ENCODE results near the gene BABAM2. TPM values are rescaled to one million over a fixed set of nuclear protein-coding genes. Genes with fewer than 3 reads are reported as not detected.

BABAM2 gene
- total RNA-seq, 1 donor from 2014 or later: 28.5 TPM

DNA sequence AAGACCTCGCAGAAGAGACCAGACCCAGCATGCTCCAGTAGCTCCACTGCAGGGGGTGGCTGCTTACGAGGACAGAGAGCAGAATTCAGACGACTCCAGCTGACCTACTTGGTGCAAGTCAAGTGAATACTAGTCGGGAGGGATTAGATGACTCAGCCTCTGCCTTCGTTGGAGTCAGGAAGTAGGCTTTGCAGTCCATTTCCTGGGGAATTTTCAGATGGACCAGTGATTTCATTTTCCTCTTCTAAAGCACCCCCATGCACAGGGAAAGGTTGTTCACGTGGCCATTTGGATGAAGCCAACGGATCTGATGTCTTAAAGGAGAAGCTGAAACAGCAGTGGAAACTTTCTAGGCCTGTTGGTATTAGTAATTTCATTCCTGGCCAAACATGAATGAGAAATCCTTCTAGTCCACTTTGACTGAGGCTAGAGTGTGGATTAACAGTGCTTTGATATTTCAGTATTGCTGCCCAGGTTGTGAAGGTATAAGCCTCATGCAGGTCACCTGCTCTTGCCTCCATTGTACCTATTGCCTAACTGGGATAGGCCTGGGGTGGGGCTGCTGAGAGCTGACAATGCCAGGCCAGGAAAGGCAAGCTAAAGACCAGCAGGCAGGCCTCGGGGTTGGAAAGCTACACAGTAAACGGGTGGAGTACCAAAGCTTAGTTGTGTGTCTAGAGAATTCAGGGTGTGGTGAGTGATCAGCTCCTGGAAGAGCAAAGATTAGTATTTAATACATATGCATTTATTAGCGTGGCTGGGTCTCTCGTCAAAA, 384.6 kb downstream of the BABAM2 start:
- Histone ChIP-seq H2AFZ (ENCODE audit: low read depth, low read length) (no peak overlapping the region), H4K20me1 (ENCODE audit: insufficient read depth, low read length) (no peaks in the 10 kb centered on the region), H3K79me2 (ENCODE audit: insufficient read depth, low read length) (no peaks in the 10 kb centered on the region), H3K9ac (ENCODE audit: low read length) (peak overlapping the region; percentile 70), H3K36me3 (ENCODE audit: insufficient read depth, low read length) (no peaks in the 10 kb centered on the region), H3K27me3 (ENCODE audit: insufficient read depth, low read length) (no peaks in the 10 kb centered on the region), H3K9me3 (ENCODE audit: insufficient read depth, low read depth, low read length) (no peaks in the 10 kb centered on the region), H3K4me2 (ENCODE audit: low read length) (peak overlapping the region; percentile 43), H3K27ac (ENCODE audit: low read depth, low read length) (peak overlapping the region; percentile 97), H3K4me1 (ENCODE audit: insufficient read depth, low read length) (peaks cover 42% of the 10 kb centered on the region), H3K4me3 (ENCODE audit: insufficient read depth, low read depth, low read length) (no peak overlapping the region)
- no peak for TF ChIP-seq CTCF (IDR thresholded peaks at IDR 0.05; ENCODE audit: insufficient read depth, low read depth, low read length)
- H3K36me3 Mint-ChIP-seq (ENCODE audit: low read depth, unreplicated experiment): peaks cover 7% of the 10 kb centered on the region
- peak overlapping the region; percentile 46 for H3K4me3 Mint-ChIP-seq (ENCODE audit: unreplicated experiment)
- H3K27me3 Mint-ChIP-seq (ENCODE audit: low read depth, unreplicated experiment): no peaks in the 10 kb centered on the region
- FAIRE-seq (peak; percentile 78), DNase-seq (ENCODE audit: low read depth) (peak; percentile 96)
- H3K4me1 Mint-ChIP-seq (ENCODE audit: low read depth, unreplicated experiment): peaks cover 62% of the 10 kb centered on the region
- peak overlapping the region; percentile 94 for H3K27ac Mint-ChIP-seq (ENCODE audit: unreplicated experiment)
- H3K9me3 Mint-ChIP-seq (ENCODE audit: unreplicated experiment): peaks cover 1% of the 10 kb centered on the region

DNA sequence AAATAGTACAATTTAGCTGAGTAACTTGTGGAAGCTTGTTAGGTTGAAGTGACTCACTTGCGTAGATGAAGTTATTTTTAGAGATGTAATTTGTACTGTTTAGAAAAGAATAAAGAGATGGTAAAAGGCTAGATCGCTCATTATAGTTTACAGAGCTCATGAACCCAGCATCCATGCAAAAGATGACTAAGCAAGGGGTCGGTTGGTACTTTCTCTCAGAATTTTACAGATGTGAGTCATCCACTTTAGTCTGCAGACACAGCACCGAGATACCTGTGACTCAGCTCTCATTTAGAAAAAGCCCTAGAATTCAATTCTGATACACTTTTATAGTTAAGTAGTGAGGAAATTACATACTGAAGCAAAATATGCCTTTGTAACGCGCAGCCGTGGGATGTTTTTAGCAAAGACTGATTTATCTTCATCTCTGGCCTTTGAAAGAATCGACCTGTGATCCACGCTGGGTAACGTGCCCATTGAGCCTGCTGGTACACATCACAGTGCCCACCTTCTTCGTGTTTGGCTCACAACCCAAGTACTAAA, 385.6 kb downstream of the BABAM2 start:
- H3K27me3 ChIP-seq (ENCODE audit: insufficient read depth, low read length): no peaks in the 10 kb centered on the region
- no peaks in the 10 kb centered on the region for H3K36me3 ChIP-seq (ENCODE audit: insufficient read depth, low read length)
- peak; percentile 99 for DNase-seq (ENCODE audit: low read depth)
- no peaks in the 10 kb centered on the region for H3K79me2 ChIP-seq (ENCODE audit: insufficient read depth, low read length)
- no peaks in the 10 kb centered on the region for H4K20me1 ChIP-seq (ENCODE audit: insufficient read depth, low read length)
- Mint-ChIP-seq H3K36me3 (ENCODE audit: low read depth, unreplicated experiment) (peaks cover 7% of the 10 kb centered on the region), H3K27me3 (ENCODE audit: low read depth, unreplicated experiment) (no peaks in the 10 kb centered on the region), H3K9me3 (ENCODE audit: unreplicated experiment) (peaks cover 1% of the 10 kb centered on the region), H3K4me1 (ENCODE audit: low read depth, unreplicated experiment) (peaks cover 57% of the 10 kb centered on the region), H3K4me3 (ENCODE audit: unreplicated experiment) (peak overlapping the region; percentile 4), H3K27ac (ENCODE audit: unreplicated experiment) (peak overlapping the region; percentile 94)
- peak overlapping the region; percentile 27 for H2AFZ ChIP-seq (ENCODE audit: low read depth, low read length)
- peak overlapping the region; percentile 74 for H3K9ac ChIP-seq (ENCODE audit: low read length)
- no peak overlapping the region for H3K4me3 ChIP-seq (ENCODE audit: insufficient read depth, low read depth, low read length)
- no peaks in the 10 kb centered on the region for H3K9me3 ChIP-seq (ENCODE audit: insufficient read depth, low read depth, low read length)
- H3K4me1 ChIP-seq (ENCODE audit: insufficient read depth, low read length): peaks cover 40% of the 10 kb centered on the region
- H3K27ac ChIP-seq (ENCODE audit: low read depth, low read length): peak overlapping the region; percentile 97
- TF ChIP-seq CTCF (IDR thresholded peaks at IDR 0.05; ENCODE audit: insufficient read depth, low read depth, low read length) (no peak), EZH2 (IDR thresholded peaks at IDR 0.05; ENCODE audit: insufficient read depth, low read length) (no peak)
- peak; percentile 88 for FAIRE-seq
- peak overlapping the region; percentile 61 for H3K4me2 ChIP-seq (ENCODE audit: low read length)

DNA sequence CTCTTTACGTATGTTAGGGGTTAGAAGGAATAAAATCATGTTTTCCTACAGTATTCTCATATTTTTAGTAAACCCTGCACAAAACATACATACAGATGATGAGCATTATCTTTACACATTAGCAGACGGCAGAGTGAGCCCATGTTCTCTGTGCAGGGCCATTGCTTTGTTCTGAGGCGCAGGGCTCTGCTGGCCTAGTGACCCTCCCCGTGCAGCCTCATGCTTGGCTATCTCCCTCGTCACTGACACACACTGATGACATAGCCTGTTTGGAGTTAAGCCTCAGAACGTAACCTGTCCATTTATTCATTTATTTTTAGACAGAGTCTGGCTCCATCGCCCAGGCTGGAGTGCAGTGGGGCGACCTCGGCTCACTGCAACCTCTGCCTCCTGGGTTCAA, 386.3 kb downstream of the BABAM2 start:
- TF ChIP-seq EZH2 (IDR thresholded peaks at IDR 0.05; ENCODE audit: insufficient read depth, low read length) (no peak), CTCF (IDR thresholded peaks at IDR 0.05; ENCODE audit: insufficient read depth, low read depth, low read length) (no peak)
- H3K9ac ChIP-seq (ENCODE audit: low read length): peak overlapping the region; percentile 74
- Mint-ChIP-seq H3K27me3 (ENCODE audit: low read depth, unreplicated experiment) (no peaks in the 10 kb centered on the region), H3K9me3 (ENCODE audit: unreplicated experiment) (peaks cover 2% of the 10 kb centered on the region), H3K36me3 (ENCODE audit: low read depth, unreplicated experiment) (peaks cover 7% of the 10 kb centered on the region), H3K4me1 (ENCODE audit: low read depth, unreplicated experiment) (peaks cover 51% of the 10 kb centered on the region), H3K27ac (ENCODE audit: unreplicated experiment) (peak overlapping the region; percentile 94), H3K4me3 (ENCODE audit: unreplicated experiment) (no peak overlapping the region)
- no peak for FAIRE-seq
- H4K20me1 ChIP-seq (ENCODE audit: insufficient read depth, low read length): no peaks in the 10 kb centered on the region
- peaks cover 36% of the 10 kb centered on the region for H3K4me1 ChIP-seq (ENCODE audit: insufficient read depth, low read length)
- peak; percentile 61 for DNase-seq (ENCODE audit: low read depth)
- no peaks in the 10 kb centered on the region for H3K36me3 ChIP-seq (ENCODE audit: insufficient read depth, low read length)
- H3K27me3 ChIP-seq (ENCODE audit: insufficient read depth, low read length): no peaks in the 10 kb centered on the region
- H3K27ac ChIP-seq (ENCODE audit: low read depth, low read length): peak overlapping the region; percentile 97
- no peaks in the 10 kb centered on the region for H3K79me2 ChIP-seq (ENCODE audit: insufficient read depth, low read length)
- no peaks in the 10 kb centered on the region for H3K9me3 ChIP-seq (ENCODE audit: insufficient read depth, low read depth, low read length)
- no peak overlapping the region for H2AFZ ChIP-seq (ENCODE audit: low read depth, low read length)
- H3K4me2 ChIP-seq (ENCODE audit: low read length): peak overlapping the region; percentile 61
- H3K4me3 ChIP-seq (ENCODE audit: insufficient read depth, low read depth, low read length): no peak overlapping the region
